Esophagus muscularis mucosa (tissue), 4 donors: ENCODE results near the gene SH2D3C.

Experiments used
- CTCF ChIP-seq, 3 experiments: fragments of 200-600 bp in 2 of 3; fragments of 450-650 bp in 1 of 3; sonication (generic) in 2 of 3; IDR thresholded peaks; one replicate each; pipeline ENCODE4 v1.5.1; 2017 to 2019; ENCODE audit warnings: antibody characterized with exemption in 3 of 3, mild to moderate bottlenecking in 2 of 3, moderate library complexity in 1 of 3
- EP300 ChIP-seq: sonication (generic); formaldehyde crosslinking; IDR thresholded peaks from one replicate; pipeline ENCODE4 v1.6.1; 2017; ENCODE audit warnings: antibody characterized with exemption
- POLR2A ChIP-seq: fragments of 450-650 bp; IDR thresholded peaks from one replicate; pipeline ENCODE4 v1.6.1; 2017; ENCODE audit warnings: antibody characterized with exemption, moderate library complexity, mild to moderate bottlenecking, low read depth
- POLR2AphosphoS5 ChIP-seq, 2 donors: sonication (generic); formaldehyde crosslinking; IDR thresholded peaks; one replicate each; pipeline ENCODE4 v1.6.1; 2017; ENCODE audit warnings: antibody characterized with exemption in 2 of 2

- TF ChIP-seq EP300 = no peak
- no peak for TF ChIP-seq CTCF (IDR thresholded peaks at IDR 0.05)
- TF ChIP-seq POLR2AphosphoS5 (IDR thresholded peaks at IDR 0.05) = no peak
- no peak for TF ChIP-seq POLR2A
These were observed 33.9 kb downstream of the SH2D3C start for GRCh38 chr9:127744398-127745110.
